Kasumi-1 (cell line): ENCODE results near the gene CAVIN2.

Experiments used
- DNase-seq, 2 experiments: peaks; one replicate each; lab custom pipeline; 2025; lab: John Stamatoyannopoulos, UW

The CAVIN2 gene

GRCh38 chr2:191846515-191847476 lies at the start of gene CAVIN2:
TSS of gene CAVIN2 (minus strand) at chr2:191847088. CDS start at chr2:191846925, 163 bp downstream.
- DNase-seq, result peak; percentile 98

- DNase-seq, result no peak
These were observed 48.9 kb upstream of the CAVIN2 start for GRCh38 chr2:191895743-191896142.

GRCh38 chr2:191895195-191895594 lies 48.3 kb upstream of the CAVIN2 start:
- DNase-seq, result no peak

- no peak for DNase-seq
These were observed 47.8 kb upstream of the CAVIN2 start for GRCh38 chr2:191894681-191895147.

- DNase-seq, result peak; percentile 46 to 63
These were observed 45.5 kb upstream of the CAVIN2 start for GRCh38 chr2:191892391-191892790.

- DNase-seq, result no peak
These were observed 44.8 kb upstream of the CAVIN2 start for GRCh38 chr2:191891656-191892055.

- DNase-seq, result peak; percentile 73 to 80
These were observed 43.0 kb upstream of the CAVIN2 start for GRCh38 chr2:191889931-191890330.

- no peak for DNase-seq
These were observed 41.7 kb upstream of the CAVIN2 start for GRCh38 chr2:191888400-191889166.

- no peak for DNase-seq
These were observed 38.8 kb upstream of the CAVIN2 start for GRCh38 chr2:191885650-191886049.

- no peak for DNase-seq
These were observed 38.2 kb upstream of the CAVIN2 start for GRCh38 chr2:191885098-191885497.

- DNase-seq, result no peak
These were observed 35.3 kb upstream of the CAVIN2 start for GRCh38 chr2:191881982-191882816.

GRCh38 chr2:191878548-191879279 lies 31.8 kb upstream of the CAVIN2 start:
- no peak for DNase-seq

- no peak for DNase-seq
These were observed 31.0 kb upstream of the CAVIN2 start for GRCh38 chr2:191877875-191878274.

GRCh38 chr2:191875859-191876258 lies 29.0 kb upstream of the CAVIN2 start:
- DNase-seq, result no peak

GRCh38 chr2:191870744-191871143 lies 23.9 kb upstream of the CAVIN2 start:
- DNase-seq, result peak; percentile 21 to 28

GRCh38 chr2:191869781-191870180 lies 22.9 kb upstream of the CAVIN2 start:
- DNase-seq, result no peak

GRCh38 chr2:191869178-191869577 lies 22.3 kb upstream of the CAVIN2 start:
- DNase-seq, result peak; percentile 9 to 30

- DNase-seq, result no peak
These were observed 20.6 kb upstream of the CAVIN2 start for GRCh38 chr2:191867507-191867847.

- DNase-seq, result peak; percentile 53 to 54
These were observed 20.0 kb upstream of the CAVIN2 start for GRCh38 chr2:191866675-191867506.

GRCh38 chr2:191866195-191866594 lies 19.3 kb upstream of the CAVIN2 start:
- no peak for DNase-seq
